Measurements from ENCODE around the gene KRTAP9-7. TPM values are rescaled to one million over a fixed set of nuclear protein-coding genes. Genes with fewer than 3 reads are reported as not detected.

The KRTAP9-7 gene
- total and polyA plus RNA-seq, 4 donors, result not detected

GRCh38 chr17:41278176-41278955 is 2.9 kb downstream of the KRTAP9-7 start:
- Histone ChIP-seq H3K27ac (ENCODE audit: low read depth in 1 of 2, low read length in 2 of 2) (no peak overlapping the region), H3K4me1 (ENCODE audit: control insufficient read depth in 4 of 4, insufficient read depth in 4 of 4, low read length in 3 of 4) (no peaks in the 10 kb centered on the region), H3K27me3 (ENCODE audit: control insufficient read depth in 4 of 4, insufficient read depth in 4 of 4, low read length in 3 of 4) (peaks cover 0 to 3% (median under 1%) of the 10 kb centered on the region in 4 donors), H3K4me3 (ENCODE audit: low read depth in 1 of 3, low read length in 3 of 3) (no peak overlapping the region), H3K9me3 (ENCODE audit: control insufficient read depth in 4 of 4, low read length in 3 of 4) (peaks cover 0 to 3% (median 0%) of the 10 kb centered on the region in 4 donors), H3K9ac (ENCODE audit: low read depth in 1 of 2, low read length in 2 of 2) (no peak overlapping the region), H3K36me3 (ENCODE audit: control insufficient read depth in 4 of 4, insufficient read depth in 3 of 4, low read depth in 1 of 4, low read length in 3 of 4) (no peaks in the 10 kb centered on the region)
- WGBS, result 86% methylated on average over 3 of the region's 3 CpGs
- TF ChIP-seq EGR1 (IDR thresholded peaks at IDR 0.05; ENCODE audit: low read depth in 2 of 2) (no peak), NR2F2 (IDR thresholded peaks at IDR 0.05) (no peak)
- DNase-seq (ENCODE audit: low spot score), result no peak

- DNase-seq (ENCODE audit: low spot score), result no peak
- Histone ChIP-seq H3K4me3 (ENCODE audit: low read depth in 1 of 3, low read length in 3 of 3) (no peak overlapping the region), H3K36me3 (ENCODE audit: control insufficient read depth in 4 of 4, insufficient read depth in 3 of 4, low read depth in 1 of 4, low read length in 3 of 4) (no peaks in the 10 kb centered on the region), H3K27ac (ENCODE audit: low read depth in 1 of 2, low read length in 2 of 2) (no peak overlapping the region), H3K27me3 (ENCODE audit: control insufficient read depth in 4 of 4, insufficient read depth in 4 of 4, low read length in 3 of 4) (peaks cover 0 to 3% (median 0%) of the 10 kb centered on the region in 4 donors), H3K9me3 (ENCODE audit: control insufficient read depth in 4 of 4, low read length in 3 of 4) (peaks cover 0 to 3% (median 0%) of the 10 kb centered on the region in 4 donors), H3K4me1 (ENCODE audit: control insufficient read depth in 4 of 4, insufficient read depth in 4 of 4, low read length in 3 of 4) (no peaks in the 10 kb centered on the region), H3K9ac (ENCODE audit: low read depth in 1 of 2, low read length in 2 of 2) (no peak overlapping the region)
- TF ChIP-seq REST (IDR thresholded peaks at IDR 0.05), result no peak
- TF ChIP-seq EGR1 (IDR thresholded peaks at IDR 0.05; ENCODE audit: low read depth in 2 of 2), result no peak
- no peak for TF ChIP-seq RXRA (IDR thresholded peaks at IDR 0.05)
- no peak for TF ChIP-seq JUND (IDR thresholded peaks at IDR 0.05)
- no peak for TF ChIP-seq GABPA (IDR thresholded peaks at IDR 0.05 in 1 of 2, conservative IDR thresholded peaks at IDR 0.05 in 1 of 2)
- no peak for TF ChIP-seq ATF3 (IDR thresholded peaks at IDR 0.05)
- no peak for TF ChIP-seq MAX (IDR thresholded peaks at IDR 0.05)
- no peak for TF ChIP-seq CTCF (IDR thresholded peaks at IDR 0.05; ENCODE audit: low read depth, low read length, missing input control)
- TF ChIP-seq NR2F2 (IDR thresholded peaks at IDR 0.05), result no peak
- no peak for TF ChIP-seq YY1 (IDR thresholded peaks at IDR 0.05)
- TF ChIP-seq FOXA2 (IDR thresholded peaks at IDR 0.05), result no peak
- no peak for TF ChIP-seq RAD21 (IDR thresholded peaks at IDR 0.05)
- TF ChIP-seq ZBTB33 (IDR thresholded peaks at IDR 0.05), result no peak
- WGBS, result 57% methylated on average over 3 of the region's 3 CpGs
These were observed 8.5 kb downstream of the KRTAP9-7 start for GRCh38 chr17:41284043-41284442.
